ENCODE data around the gene TMCC2. TPM values are rescaled to one million over a fixed set of nuclear protein-coding genes. Genes with fewer than 3 reads are reported as not detected.

The TMCC2 gene
- polyA plus RNA-seq, 6 donors from 2014 or later: 0.12 to 0.77 (median 0.50) TPM; not detected in 1

DNA sequence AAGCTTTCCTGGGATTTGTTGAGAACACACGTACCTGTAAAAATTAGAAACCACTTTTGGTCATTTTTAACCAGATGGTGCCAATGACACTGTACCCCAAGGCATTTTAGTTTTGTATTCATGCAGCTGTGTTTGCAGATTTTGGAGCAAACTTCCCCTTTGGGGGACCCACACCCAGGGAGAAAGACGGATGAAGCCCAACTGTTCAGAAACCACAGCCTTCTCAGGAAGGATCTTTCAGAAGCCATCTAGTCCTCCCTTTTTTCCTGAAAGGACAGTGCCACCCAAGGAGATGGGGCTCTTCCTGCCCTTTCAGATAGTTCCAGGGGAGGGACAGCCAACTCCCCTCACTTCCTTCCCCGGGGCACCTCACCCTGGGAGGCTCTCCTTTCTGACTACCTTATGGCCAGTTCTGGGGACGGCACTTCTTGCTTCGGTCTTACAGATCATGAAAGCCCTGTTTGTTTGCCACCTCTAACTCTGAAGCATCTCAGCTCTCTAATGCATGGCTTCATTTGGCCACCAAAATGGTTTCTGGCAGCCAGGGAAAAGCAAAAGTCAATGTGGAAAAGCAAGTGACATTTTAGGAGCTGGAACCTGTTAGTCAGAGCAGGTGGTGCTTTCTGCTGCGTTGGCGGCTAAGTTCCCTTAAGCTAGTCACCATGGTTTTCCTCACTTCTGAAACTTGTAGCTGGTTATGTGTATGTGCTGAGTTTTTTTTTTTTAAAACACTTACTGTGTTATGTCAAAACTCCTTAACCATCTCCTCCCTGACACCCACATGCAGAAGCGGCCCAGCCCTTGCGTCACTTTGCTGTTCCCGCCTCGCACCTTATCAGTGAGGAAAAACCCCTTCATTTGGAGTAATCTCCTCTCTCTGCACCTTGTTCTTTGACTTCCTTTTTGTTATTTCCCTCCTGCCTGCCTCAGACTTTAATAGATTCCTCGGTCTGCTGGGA, 10.1 kb downstream of the TMCC2 start:
- Mint-ChIP-seq H3K4me1 (peaks cover 4 to 16% (median 14%) of the 10 kb centered on the region in 3 donors), H3K9me3 (no peaks in the 10 kb centered on the region), H3K4me3 (peak overlapping the region in 1 of 8 donors; percentile 38), H3K27me3 (peaks cover 15 to 36% (median 16%) of the 10 kb centered on the region in 3 donors), H3K36me3 (peaks cover 0 to 4% of the 10 kb centered on the region in 2 donors), H3K27ac (peak overlapping the region in 1 of 6 donors; percentile 9)
- DNase-seq: no peak
- peak; percentile 16 to 38 for ATAC-seq (ENCODE audit: low read depth in 2 of 2)

- H3K9me3 Mint-ChIP-seq: no peaks in the 10 kb centered on the region
- no peak for DNase-seq
- no peak overlapping the region for H3K4me3 Mint-ChIP-seq
- no peak for ATAC-seq (ENCODE audit: low read depth in 2 of 2)
- H3K36me3 Mint-ChIP-seq: peaks cover 0 to 4% of the 10 kb centered on the region in 2 donors
- H3K27ac Mint-ChIP-seq: no peak overlapping the region
- H3K27me3 Mint-ChIP-seq: peaks cover 10 to 35% (median 16%) of the 10 kb centered on the region in 3 donors
- peaks cover 4 to 16% (median 14%) of the 10 kb centered on the region in 3 donors for H3K4me1 Mint-ChIP-seq
Observed at GRCh38 chr1:205239078-205239477, 11.3 kb downstream of the TMCC2 start.

- Mint-ChIP-seq H3K4me1 (peaks cover 4 to 16% (median 14%) of the 10 kb centered on the region in 3 donors), H3K27ac (no peak overlapping the region), H3K27me3 (peaks cover 10 to 28% (median 16%) of the 10 kb centered on the region in 3 donors), H3K9me3 (no peaks in the 10 kb centered on the region), H3K36me3 (peaks cover 0 to 4% of the 10 kb centered on the region in 2 donors), H3K4me3 (no peak overlapping the region)
- ATAC-seq (ENCODE audit: low read depth in 2 of 2): no peak
- no peak for DNase-seq
Observed at GRCh38 chr1:205240118-205240517, 12.4 kb downstream of the TMCC2 start.

DNA sequence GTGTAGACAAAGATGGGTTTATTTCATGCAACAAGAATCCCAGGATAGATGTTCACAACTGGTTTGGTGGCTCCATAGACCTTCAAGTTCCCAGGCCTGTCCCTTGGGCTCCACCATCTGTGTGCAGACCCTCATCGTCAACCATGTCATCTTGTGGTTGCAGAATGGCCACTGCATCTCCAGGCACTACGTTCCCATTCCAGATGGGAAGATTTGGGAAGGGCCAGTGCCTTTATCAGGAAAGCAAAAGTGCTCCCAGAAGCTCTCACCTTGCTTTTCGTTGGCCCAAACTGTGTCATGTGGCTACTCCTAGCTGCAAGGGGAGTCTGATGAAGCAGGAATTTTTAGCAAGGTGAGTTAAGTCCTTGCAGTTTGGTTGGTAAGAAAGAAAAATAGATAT, 12.8 kb downstream of the TMCC2 start:
- no peak overlapping the region for H3K27ac Mint-ChIP-seq
- ATAC-seq (ENCODE audit: low read depth in 2 of 2): no peak
- H3K36me3 Mint-ChIP-seq: peaks cover 0 to 4% of the 10 kb centered on the region in 2 donors
- no peak for DNase-seq
- H3K27me3 Mint-ChIP-seq: peaks cover 10 to 28% (median 16%) of the 10 kb centered on the region in 3 donors
- peaks cover 4 to 16% (median 14%) of the 10 kb centered on the region in 3 donors for H3K4me1 Mint-ChIP-seq
- no peaks in the 10 kb centered on the region for H3K9me3 Mint-ChIP-seq
- H3K4me3 Mint-ChIP-seq: no peak overlapping the region

GRCh38 chr1:205241366-205242030, 13.8 kb downstream of the TMCC2 start:
- H3K27ac Mint-ChIP-seq: no peak overlapping the region
- DNase-seq (no peak), ATAC-seq (ENCODE audit: low read depth in 2 of 2) (no peak)
- peaks cover 0 to 4% of the 10 kb centered on the region in 2 donors for H3K36me3 Mint-ChIP-seq
- H3K9me3 Mint-ChIP-seq: no peaks in the 10 kb centered on the region
- H3K4me3 Mint-ChIP-seq: no peak overlapping the region
- H3K27me3 Mint-ChIP-seq: peaks cover 10 to 25% (median 13%) of the 10 kb centered on the region in 3 donors
- peaks cover 4 to 16% (median 14%) of the 10 kb centered on the region in 3 donors for H3K4me1 Mint-ChIP-seq

DNA sequence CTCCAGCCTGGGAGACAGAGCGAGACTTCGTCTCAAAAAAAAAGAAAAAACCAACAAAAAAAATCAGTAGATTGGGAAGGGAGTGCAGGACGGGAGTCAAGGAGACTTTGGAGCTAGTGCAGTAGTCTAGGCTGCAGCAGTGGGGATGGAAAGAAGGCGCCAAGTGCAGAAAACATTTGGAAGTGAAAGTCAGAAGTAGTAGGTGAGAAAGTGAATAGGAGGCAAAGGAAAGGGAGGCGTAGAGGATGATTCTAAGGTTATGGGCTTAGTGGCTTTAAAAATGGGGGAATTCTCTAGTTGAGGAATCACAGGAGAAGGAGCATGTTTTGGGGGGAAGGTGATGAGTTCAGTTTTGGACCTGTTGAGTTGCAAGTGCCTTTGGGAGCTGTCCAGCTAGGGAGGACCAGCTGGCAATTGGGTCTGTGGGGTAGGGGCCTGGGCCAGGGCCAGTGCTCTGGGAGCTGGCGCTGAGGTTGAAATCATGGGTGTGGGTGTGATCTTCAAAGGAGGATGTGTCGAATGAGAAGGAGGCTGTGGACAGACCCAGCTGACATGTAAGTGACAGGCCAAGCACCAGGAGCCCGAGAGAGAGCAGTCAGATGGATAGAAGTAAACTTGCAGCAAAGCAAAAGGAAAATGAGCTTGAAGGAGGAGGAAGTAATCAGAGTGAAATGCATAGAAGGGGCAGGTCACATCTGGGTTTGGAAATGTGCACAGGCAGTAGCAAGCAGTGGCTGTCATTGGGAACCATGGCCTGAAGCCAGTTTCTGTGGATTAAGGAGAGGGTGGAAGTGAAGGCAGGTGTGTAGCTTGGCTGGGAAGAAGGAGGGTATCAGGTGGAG, 15.8 kb downstream of the TMCC2 start:
- Mint-ChIP-seq H3K4me1 (peaks cover 0 to under 1% (median 0%) of the 10 kb centered on the region in 3 donors), H3K4me3 (no peak overlapping the region), H3K27ac (no peak overlapping the region), H3K36me3 (peaks cover 0 to 4% of the 10 kb centered on the region in 2 donors), H3K9me3 (no peaks in the 10 kb centered on the region), H3K27me3 (peaks cover 1 to 4% (median 2%) of the 10 kb centered on the region in 3 donors)
- no peak for DNase-seq
- no peak for ATAC-seq (ENCODE audit: low read depth in 2 of 2)

DNA sequence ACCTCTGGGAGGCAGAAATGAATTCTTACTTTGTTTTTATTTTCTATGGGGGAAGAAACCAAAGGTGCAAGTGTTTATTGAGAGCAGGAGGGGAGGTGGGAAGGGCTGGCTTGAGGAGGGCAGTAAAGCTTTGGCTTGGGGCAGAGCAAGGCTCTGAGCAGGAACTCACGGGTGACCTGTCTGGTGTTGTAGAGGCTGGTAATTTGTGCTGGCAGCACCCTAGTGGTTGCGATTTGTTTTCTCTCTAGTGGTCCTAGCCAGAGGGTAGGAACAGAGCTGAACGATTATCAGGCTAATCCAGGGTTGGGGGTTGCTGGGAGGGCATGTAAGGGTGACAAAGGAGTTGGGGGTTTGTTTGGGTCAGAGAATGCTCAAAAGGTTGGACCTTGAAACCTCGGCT, 16.6 kb downstream of the TMCC2 start:
- Mint-ChIP-seq H3K36me3 (peaks cover 0 to 4% of the 10 kb centered on the region in 2 donors), H3K9me3 (no peaks in the 10 kb centered on the region), H3K4me1 (no peaks in the 10 kb centered on the region), H3K27me3 (peaks cover 0 to 4% (median 0%) of the 10 kb centered on the region in 3 donors), H3K27ac (no peak overlapping the region), H3K4me3 (no peak overlapping the region)
- no peak for DNase-seq
- ATAC-seq (ENCODE audit: low read depth in 2 of 2): no peak

- no peak overlapping the region for H3K27ac Mint-ChIP-seq
- ATAC-seq (ENCODE audit: low read depth in 2 of 2) (no peak), DNase-seq (no peak)
- peaks cover 0 to 4% (median 0%) of the 10 kb centered on the region in 3 donors for H3K27me3 Mint-ChIP-seq
- H3K4me1 Mint-ChIP-seq: no peaks in the 10 kb centered on the region
- no peak overlapping the region for H3K4me3 Mint-ChIP-seq
- H3K9me3 Mint-ChIP-seq: no peaks in the 10 kb centered on the region
- H3K36me3 Mint-ChIP-seq: peaks cover 0 to 4% of the 10 kb centered on the region in 2 donors
Observed at GRCh38 chr1:205245096-205245495, 17.4 kb downstream of the TMCC2 start.

DNA sequence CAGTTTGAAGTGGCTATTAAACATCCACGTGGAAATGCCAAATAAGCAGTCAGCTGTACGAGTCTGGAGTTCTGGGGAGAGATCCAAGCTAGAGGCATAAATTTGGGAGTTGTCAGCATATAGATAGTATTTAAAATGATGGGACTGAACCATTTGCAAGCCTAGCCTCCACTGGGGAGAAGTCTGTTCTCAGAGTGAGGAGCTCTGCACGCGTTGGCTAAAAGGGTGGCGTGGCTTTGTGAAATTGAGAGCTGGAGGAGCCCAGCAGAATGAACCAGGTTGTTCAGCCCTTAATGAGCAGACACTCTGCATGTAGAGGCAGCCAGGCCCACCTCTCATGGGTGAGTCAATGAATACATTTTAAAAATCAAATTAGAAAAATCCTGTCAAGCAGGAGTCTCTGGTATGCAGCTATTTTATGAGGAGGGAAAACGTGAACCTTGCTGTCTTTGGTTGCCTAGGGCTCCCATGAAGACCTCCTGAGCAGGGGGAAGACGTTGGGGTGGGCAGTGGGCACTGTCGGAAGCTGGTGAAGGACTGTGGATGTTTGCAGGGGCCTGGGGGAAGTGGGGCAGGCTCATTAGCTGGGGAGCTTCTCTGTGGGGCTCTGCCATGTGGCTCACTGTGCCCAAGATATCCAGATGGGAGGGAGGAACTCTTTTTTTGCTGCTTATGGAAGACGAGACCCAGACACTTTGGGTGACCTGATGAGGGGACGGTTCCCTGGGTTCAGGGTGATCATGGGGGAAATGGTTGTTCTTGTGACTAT, 18.8 kb downstream of the TMCC2 start:
- no peaks in the 10 kb centered on the region for H3K4me1 Mint-ChIP-seq
- peaks cover 0 to 4% of the 10 kb centered on the region in 2 donors for H3K36me3 Mint-ChIP-seq
- no peaks in the 10 kb centered on the region for H3K9me3 Mint-ChIP-seq
- H3K27ac Mint-ChIP-seq: no peak overlapping the region
- H3K27me3 Mint-ChIP-seq: peaks cover 0 to 4% (median 0%) of the 10 kb centered on the region in 3 donors
- H3K4me3 Mint-ChIP-seq: no peak overlapping the region
- ATAC-seq (ENCODE audit: low read depth in 2 of 2) (no peak), DNase-seq (no peak)

DNA sequence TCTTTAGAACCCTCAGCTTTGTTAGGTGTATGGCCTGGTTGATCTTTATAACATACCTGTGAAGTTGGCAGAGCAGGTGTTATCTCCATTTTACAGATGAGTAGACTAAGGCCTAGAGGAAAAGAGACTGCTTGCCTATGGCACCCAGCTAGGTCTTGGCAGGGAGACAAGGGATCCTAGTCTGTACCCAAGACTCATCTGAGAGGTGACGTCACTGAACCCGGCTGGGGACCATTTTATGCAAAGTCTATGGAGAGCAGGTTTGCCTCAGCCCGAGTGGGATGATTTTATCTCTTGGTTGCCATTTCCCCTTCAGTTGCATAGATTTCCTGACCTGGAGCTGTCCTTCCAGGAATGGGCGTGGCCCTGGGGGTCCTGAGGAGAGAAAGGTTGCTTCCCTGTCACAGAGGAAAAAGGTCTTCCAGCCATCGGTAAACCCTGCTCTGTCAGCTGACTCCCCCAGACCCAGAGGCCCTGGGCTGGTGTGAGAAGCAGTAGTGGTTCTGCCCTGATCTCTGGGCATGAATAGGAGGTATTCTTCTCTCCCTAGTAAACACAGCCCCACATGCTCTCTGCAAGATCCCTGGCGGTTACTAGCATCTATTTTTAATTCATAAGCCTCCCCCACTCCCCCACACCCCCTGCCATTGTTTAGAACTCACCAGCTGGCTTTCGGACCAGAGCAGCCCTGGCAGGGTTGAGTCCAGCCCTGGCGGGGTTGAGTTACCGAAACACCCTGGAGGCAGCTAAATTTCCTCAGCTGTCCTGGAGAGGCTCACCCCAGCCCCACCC, 19.6 kb downstream of the TMCC2 start:
- Mint-ChIP-seq H3K36me3 (peaks cover 0 to under 1% of the 10 kb centered on the region in 2 donors), H3K27me3 (peaks cover 0 to 4% (median 0%) of the 10 kb centered on the region in 3 donors), H3K4me3 (no peak overlapping the region), H3K4me1 (no peaks in the 10 kb centered on the region), H3K9me3 (no peaks in the 10 kb centered on the region), H3K27ac (peak overlapping the region in 1 of 6 donors; percentile 55)
- DNase-seq: no peak
- ATAC-seq (ENCODE audit: low read depth in 2 of 2): no peak

GRCh38 chr1:205248793-205249601, 21.3 kb downstream of the TMCC2 start:
- ATAC-seq (ENCODE audit: low read depth in 2 of 2) (no peak), DNase-seq (no peak)
- Mint-ChIP-seq H3K27ac (peak overlapping the region in 1 of 6 donors; percentile 65), H3K9me3 (no peaks in the 10 kb centered on the region), H3K4me1 (no peaks in the 10 kb centered on the region), H3K36me3 (no peaks in the 10 kb centered on the region), H3K4me3 (peak overlapping the region in 1 of 8 donors; percentile 77), H3K27me3 (peaks cover 0 to 4% (median 0%) of the 10 kb centered on the region in 3 donors)

Measured in naive B cell (primary cell).